Ishikawa (cell line): ENCODE results near the gene SAMD4B.

ENCODE experiments used
- CEBPB ChIP-seq: IDR thresholded peaks from 2 replicates; pipeline ENCODE4 v1.6.1; 2012
- EGR1 ChIP-seq: IDR thresholded peaks from 2 replicates; pipeline ENCODE4 v1.6.1; 2012
- EP300 ChIP-seq: IDR thresholded peaks from 2 replicates; pipeline ENCODE4 v1.6.1; 2012; ENCODE audit warnings: borderline replicate concordance
- NFIC ChIP-seq: IDR thresholded peaks from 2 replicates; pipeline ENCODE4 v1.6.1; 2012
- RAD21 ChIP-seq: IDR thresholded peaks from 2 replicates; pipeline ENCODE4 v1.6.1; 2012; ENCODE audit warnings: low read depth
- REST ChIP-seq: IDR thresholded peaks from 2 replicates; pipeline ENCODE4 v1.6.1; 2012; ENCODE audit warnings: low read depth, mild to moderate bottlenecking
- TAF1 ChIP-seq: IDR thresholded peaks from 2 replicates; pipeline ENCODE4 v1.6.1; 2012; ENCODE audit warnings: low read depth, mild to moderate bottlenecking
- TCF12 ChIP-seq: IDR thresholded peaks from 2 replicates; pipeline ENCODE4 v1.6.1; 2012; ENCODE audit warnings: low read depth
- TEAD4 ChIP-seq: IDR thresholded peaks from 2 replicates; pipeline ENCODE4 v1.6.1; 2012
- YY1 ChIP-seq: IDR thresholded peaks from 2 replicates; pipeline ENCODE4 v1.6.1; 2012; ENCODE audit warnings: low read depth
- ZBTB7A ChIP-seq: IDR thresholded peaks from 2 replicates; pipeline ENCODE4 v1.6.1; 2012; ENCODE audit warnings: low read depth

- TF ChIP-seq EP300 (no peak), REST (no peak), CEBPB (no peak), YY1 (no peak), RAD21 (no peak), ZBTB7A (no peak), EGR1 (no peak), NFIC (no peak), TEAD4 (no peak), TAF1 (no peak), TCF12 (no peak)
Measured at GRCh38 chr19:39380521-39381502, 38.6 kb downstream of the SAMD4B start.
